HG03354 (cell line): ENCODE data around the gene TICAM2.

ENCODE experiments used
- ATAC-seq: cut with Tn5 transposase; IDR thresholded peaks from one replicate; pipeline ENCODE4 v1.9.1; 2021; ENCODE audit warnings: mild to moderate bottlenecking; ENCODE audit not compliant: unreplicated experiment, poor library complexity, severe bottlenecking

The TICAM2 gene

DNA sequence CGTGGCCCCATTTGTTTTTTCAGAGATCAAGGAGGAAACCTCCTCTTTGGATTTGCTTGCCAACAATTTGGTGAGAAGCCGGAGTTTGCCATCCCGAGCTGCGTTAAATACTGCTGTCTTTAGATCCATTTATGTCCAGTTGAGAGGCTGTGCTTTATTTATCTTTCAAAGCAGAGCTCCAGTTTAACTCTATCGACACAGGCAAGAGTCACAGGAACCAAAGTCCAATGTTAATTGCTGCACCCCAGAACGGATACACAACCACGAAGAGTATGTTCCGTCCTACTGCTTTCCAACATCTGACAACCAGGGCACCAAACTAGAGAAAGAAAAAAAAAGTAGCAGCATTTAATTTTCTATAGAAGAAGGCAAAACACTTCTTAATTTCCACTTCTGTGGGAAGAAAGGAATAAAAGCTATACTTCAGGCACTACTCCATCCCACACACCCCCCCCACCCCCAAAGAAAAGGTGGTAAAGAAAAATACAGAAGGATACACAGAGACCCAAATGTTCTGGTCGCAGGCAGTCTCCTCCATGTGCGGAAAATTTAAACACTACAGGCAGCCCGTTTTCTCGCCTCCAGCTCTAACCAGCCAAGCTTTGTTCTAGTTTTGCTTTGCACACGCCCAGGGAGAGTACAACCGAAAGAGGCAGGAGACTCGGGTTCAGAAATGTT, 58.8 kb downstream of the TICAM2 start:
- peak; percentile 41 for ATAC-seq

GRCh38 chr5:115542651-115543364, 59.5 kb downstream of the TICAM2 start:
- no peak for ATAC-seq

GRCh38 chr5:115542086-115542485, 60.2 kb downstream of the TICAM2 start:
- no peak for ATAC-seq

DNA sequence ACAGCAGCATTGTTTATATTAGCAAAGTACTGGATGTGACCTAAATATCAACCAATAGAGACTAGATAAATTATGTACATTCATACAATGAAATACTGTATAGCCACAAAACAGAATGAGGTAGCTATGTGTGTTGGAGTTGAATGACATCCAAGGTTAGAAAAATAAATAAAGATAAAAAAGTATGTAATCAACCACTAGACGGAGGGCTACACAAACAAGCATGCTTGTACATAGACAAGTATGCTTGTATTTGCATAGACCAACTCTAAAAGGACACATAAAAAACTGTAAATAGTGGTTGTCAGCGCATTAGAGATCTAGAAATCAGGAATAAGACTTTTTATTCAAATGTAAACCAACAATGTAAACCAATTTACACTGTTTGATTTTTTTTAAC, 60.7 kb downstream of the TICAM2 start:
- ATAC-seq = no peak

GRCh38 chr5:115535479-115536035, 66.7 kb downstream of the TICAM2 start:
- no peak for ATAC-seq

DNA sequence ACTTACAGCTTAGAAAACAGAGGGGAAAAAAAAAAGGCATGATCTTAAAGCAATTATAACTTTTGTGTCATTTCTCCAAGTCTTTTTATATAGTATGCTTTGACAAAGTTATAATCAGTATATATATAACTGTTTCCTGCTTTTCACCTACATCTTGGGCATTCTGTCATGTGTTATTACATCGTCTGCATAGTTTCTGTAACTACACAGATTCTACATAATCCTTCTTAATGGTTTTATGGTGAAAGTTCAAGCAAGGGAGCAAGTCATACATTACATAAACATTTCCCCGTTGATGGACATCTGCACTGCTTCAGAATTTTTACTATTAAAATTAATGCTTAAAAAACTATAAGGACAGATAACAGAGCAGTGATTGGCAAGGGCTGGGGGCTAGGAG, 69.8 kb downstream of the TICAM2 start:
- no peak for ATAC-seq

- ATAC-seq = no peak
Observed at GRCh38 chr5:115531787-115532367, 70.4 kb downstream of the TICAM2 start.

GRCh38 chr5:115531380-115531779, 70.9 kb downstream of the TICAM2 start:
- ATAC-seq = no peak

DNA sequence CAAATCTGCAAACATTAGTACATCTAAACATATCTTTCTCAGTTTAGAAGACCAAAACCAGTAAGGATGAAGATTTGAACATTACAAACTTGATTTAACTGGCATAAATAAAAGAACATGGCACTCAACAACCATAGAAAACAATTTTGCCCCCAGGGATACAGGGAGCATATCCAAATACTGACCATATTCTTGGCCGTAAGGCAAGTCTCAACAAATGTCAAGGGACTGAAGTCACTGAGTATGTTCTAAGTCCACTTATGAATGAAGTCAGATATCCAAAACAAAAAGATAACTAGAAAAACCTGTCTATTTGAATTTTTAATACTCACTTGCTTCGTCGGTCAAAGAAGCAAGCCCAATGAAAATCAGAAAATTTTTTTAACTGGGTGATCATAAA, 71.9 kb downstream of the TICAM2 start:
- ATAC-seq = no peak
